Stomach (tissue), 9 donors: Measurements from ENCODE around the gene OXNAD1. TPM values are rescaled to one million over a fixed set of nuclear protein-coding genes. Genes with fewer than 3 reads are reported as not detected.

Experiments used
- DNase-seq, 2 donors: peaks; one replicate each; pipeline versions ENCODE4 v3.0.0 to v3.0.0-alpha.2; 2013 to 2019
- H3K27ac ChIP-seq, 5 donors: fragments of 200-600 bp in 4 of 5; sonication (generic) in 4 of 5; one replicate each; pipeline ENCODE4 v1.5.1; 2013 to 2019; ENCODE audit warnings: mild to moderate bottlenecking in 1 of 5, moderate library complexity in 1 of 5
- H3K27me3 ChIP-seq, 3 donors: fragments of 200-600 bp; sonication (generic); one replicate each; pipeline ENCODE4 v1.5.1; 2017 to 2019; ENCODE audit warnings: mixed run types in 1 of 3
- H3K36me3 ChIP-seq, 4 donors: fragments of 200-600 bp; sonication (generic); 1 replicate in 3 of 4; 2 replicates in 1 of 4; pipeline ENCODE4 v1.5.1; 2016 to 2019
- H3K4me1 ChIP-seq, 4 donors: fragments of 200-600 bp; sonication (generic); one replicate each; pipeline ENCODE4 v1.5.1; 2016 to 2019
- H3K4me3 ChIP-seq, 4 donors: fragments of 200-600 bp; sonication (generic) in 3 of 4; one replicate each; pipeline ENCODE4 v1.5.1; 2016 to 2019; ENCODE audit warnings: mild to moderate bottlenecking in 1 of 4
- H3K9me3 ChIP-seq, 4 donors: fragments of 200-600 bp; sonication (generic); one replicate each; pipeline ENCODE4 v1.5.1; 2016 to 2019
- CTCF ChIP-seq, 7 experiments: fragments of 450-650 bp in 4 of 7; fragments of 200-600 bp in 3 of 7; sonication (generic) in 3 of 7; IDR thresholded peaks; one replicate each; pipeline ENCODE4 v1.5.1; 2016 to 2019; ENCODE audit warnings: antibody characterized with exemption in 7 of 7, control low read depth in 2 of 7, mild to moderate bottlenecking in 1 of 7
- EP300 ChIP-seq: sonication (generic); formaldehyde crosslinking; IDR thresholded peaks from one replicate; pipeline ENCODE4 v1.6.1; 2017; ENCODE audit warnings: antibody characterized with exemption
- POLR2A ChIP-seq, 4 donors: fragments of 450-650 bp; IDR thresholded peaks; one replicate each; pipeline ENCODE4 v1.6.1; 2016; ENCODE audit warnings: antibody characterized with exemption in 4 of 4, control low read depth in 2 of 4, mild to moderate bottlenecking in 1 of 4, moderate library complexity in 1 of 4
- POLR2AphosphoS5 ChIP-seq, 3 donors: sonication (generic); formaldehyde crosslinking; IDR thresholded peaks; one replicate each; pipeline ENCODE4 v1.6.1; 2016; ENCODE audit warnings: antibody characterized with exemption in 3 of 3
- WGBS, 5 donors: extraction: QIAGEN DNeasy Blood & Tissue Kit in 3 of 5; methylation state at CpG; one replicate each; pipeline versions ENCODE4 v1.1.5 to v1.1.7; 2013 to 2018; 5-methylcytosine and 5-hydroxymethylcytosine counted together
- intact Hi-C: fragments of 100-400 bp; cut with DNase I; formaldehyde crosslinking; loops from one replicate; pipeline ENCODE4 v1.15.1; 2023; ENCODE audit warnings: low total_unique reads
- polyA plus RNA-seq, 3 donors: library from polyadenylated mRNA; stranded (reverse); fragments of 200-250 nt; gene quantifications; one replicate each; pipeline ENCODE4 v1.2.3, GENCODE V29; 2013
- total RNA-seq, 5 donors: library from RNA; depleted of rRNA; stranded (reverse); fragments of >200 nt; gene quantifications; one replicate each; pipeline versions ENCODE4 v1.1.0 to v1.2.3, GENCODE V29; 2014 to 2016
- donor health status: healthy with polysubstance abuse.
- donor health status: Bipolar disorder and iron deficiency.
- donor health status: healthy.

Gene OXNAD1
- total and polyA plus RNA-seq, 8 donors: 5.5 to 51.3 (median 7.6) TPM

- no peak overlapping the region for H3K4me3 ChIP-seq
- no peak for DNase-seq
- H3K27ac ChIP-seq: peak overlapping the region in 1 of 5 donors; percentile 2
- peaks cover 0 to 9% (median 4%) of the 10 kb centered on the region in 4 donors for H3K9me3 ChIP-seq
- no peak for TF ChIP-seq POLR2A (IDR thresholded peaks at IDR 0.05)
- TF ChIP-seq CTCF (IDR thresholded peaks at IDR 0.05): no peak
- TF ChIP-seq POLR2AphosphoS5 (IDR thresholded peaks at IDR 0.05): no peak
- TF ChIP-seq EP300: no peak
- intact Hi-C loops: no loop called here
- H3K4me1 ChIP-seq: peaks cover 0 to 12% (median 2%) of the 10 kb centered on the region in 4 donors
- no peaks in the 10 kb centered on the region for H3K27me3 ChIP-seq
- H3K36me3 ChIP-seq: peaks cover 0 to 31% (median 29%) of the 10 kb centered on the region in 4 donors
- 84 to 93% (median 88%) methylated on average over 14 of the region's 14 CpGs for WGBS, 5 donors
Observed at GRCh38 chr3:16335772-16336645, 71.0 kb downstream of the OXNAD1 start.

- Histone ChIP-seq H3K27me3 (no peaks in the 10 kb centered on the region), H3K4me1 (peaks cover 0 to 12% (median 2%) of the 10 kb centered on the region in 4 donors), H3K36me3 (peaks cover 0 to 31% (median 26%) of the 10 kb centered on the region in 4 donors), H3K4me3 (no peak overlapping the region), H3K9me3 (peaks cover 0 to 2% (median under 1%) of the 10 kb centered on the region in 4 donors), H3K27ac (peak overlapping the region in 1 of 5 donors; percentile 1)
- DNase-seq: no peak
- intact Hi-C loops: no loop called here
- 84 to 96% (median 91%) methylated on average over 6 of the region's 6 CpGs for WGBS, 5 donors
- no peak for TF ChIP-seq CTCF (IDR thresholded peaks at IDR 0.05)
- TF ChIP-seq POLR2AphosphoS5 (IDR thresholded peaks at IDR 0.05): no peak
Observed at GRCh38 chr3:16336825-16337224, 71.8 kb downstream of the OXNAD1 start.

- no peak overlapping the region for H3K4me3 ChIP-seq
- intact Hi-C loops: no loop called here
- no peaks in the 10 kb centered on the region for H3K9me3 ChIP-seq
- peak; percentile 30 to 57 for DNase-seq
- peaks cover 0 to 12% (median 2%) of the 10 kb centered on the region in 4 donors for H3K4me1 ChIP-seq
- H3K27ac ChIP-seq: peak overlapping the region in 3 of 5 donors; percentile 22 to 54 (median 39)
- 74 to 89% (median 76%) methylated on average over 14 to 15 of the region's 15 CpGs for WGBS, 5 donors
- H3K27me3 ChIP-seq: no peaks in the 10 kb centered on the region
- peaks cover 0 to 28% (median 23%) of the 10 kb centered on the region in 4 donors for H3K36me3 ChIP-seq
- TF ChIP-seq EP300 (no peak), CTCF (IDR thresholded peaks at IDR 0.05) (no peak), POLR2A (IDR thresholded peaks at IDR 0.05) (no peak), POLR2AphosphoS5 (IDR thresholded peaks at IDR 0.05) (peak in 1 of 3 donors; percentile 3)
Observed at GRCh38 chr3:16337856-16338540, 73.0 kb downstream of the OXNAD1 start.

- H3K27ac ChIP-seq: peak overlapping the region in 3 of 5 donors; percentile 22 to 54 (median 39)
- 44 to 71% (median 67%) methylated on average over 1 of the region's 1 CpG for WGBS, 5 donors
- H3K36me3 ChIP-seq: peaks cover 0 to 28% (median 23%) of the 10 kb centered on the region in 4 donors
- no peak overlapping the region for H3K4me3 ChIP-seq
- no peaks in the 10 kb centered on the region for H3K27me3 ChIP-seq
- intact Hi-C loops: no loop called here
- DNase-seq: peak in 1 of 2 donors; percentile 23
- H3K4me1 ChIP-seq: peaks cover 0 to 12% (median 2%) of the 10 kb centered on the region in 4 donors
- H3K9me3 ChIP-seq: no peaks in the 10 kb centered on the region
- TF ChIP-seq POLR2AphosphoS5 (IDR thresholded peaks at IDR 0.05) (peak in 2 of 3 donors; percentile 13 to 70), POLR2A (IDR thresholded peaks at IDR 0.05) (no peak), CTCF (IDR thresholded peaks at IDR 0.05) (no peak)
Observed at GRCh38 chr3:16338999-16339398, 74.0 kb downstream of the OXNAD1 start.
